Liver (tissue), 3 donors: ENCODE data around the gene MRPL37.

ENCODE experiments used
- CTCF ChIP-seq: fragments of 150-350 bp; IDR thresholded peaks from 2 replicates; pipeline ENCODE4 v1.5.1; 2017; ENCODE audit warnings: improper control_type of control experiment, low read depth, low read length; ENCODE audit not compliant: missing input control
- RAD21 ChIP-seq, 2 donors: IDR thresholded peaks; 2 replicates each; pipeline ENCODE4 v1.6.1; 2016; ENCODE audit warnings: antibody characterized with exemption in 2 of 2, mild to moderate bottlenecking in 2 of 2
- TF ChIP-seq, protein P1 (sequence below): IDR thresholded peaks from 2 replicates; pipeline ENCODE4 v1.6.1; 2016; ENCODE audit warnings: antibody characterized with exemption
- donor health status: healthy.
- donor health status: healthy.

DNA sequence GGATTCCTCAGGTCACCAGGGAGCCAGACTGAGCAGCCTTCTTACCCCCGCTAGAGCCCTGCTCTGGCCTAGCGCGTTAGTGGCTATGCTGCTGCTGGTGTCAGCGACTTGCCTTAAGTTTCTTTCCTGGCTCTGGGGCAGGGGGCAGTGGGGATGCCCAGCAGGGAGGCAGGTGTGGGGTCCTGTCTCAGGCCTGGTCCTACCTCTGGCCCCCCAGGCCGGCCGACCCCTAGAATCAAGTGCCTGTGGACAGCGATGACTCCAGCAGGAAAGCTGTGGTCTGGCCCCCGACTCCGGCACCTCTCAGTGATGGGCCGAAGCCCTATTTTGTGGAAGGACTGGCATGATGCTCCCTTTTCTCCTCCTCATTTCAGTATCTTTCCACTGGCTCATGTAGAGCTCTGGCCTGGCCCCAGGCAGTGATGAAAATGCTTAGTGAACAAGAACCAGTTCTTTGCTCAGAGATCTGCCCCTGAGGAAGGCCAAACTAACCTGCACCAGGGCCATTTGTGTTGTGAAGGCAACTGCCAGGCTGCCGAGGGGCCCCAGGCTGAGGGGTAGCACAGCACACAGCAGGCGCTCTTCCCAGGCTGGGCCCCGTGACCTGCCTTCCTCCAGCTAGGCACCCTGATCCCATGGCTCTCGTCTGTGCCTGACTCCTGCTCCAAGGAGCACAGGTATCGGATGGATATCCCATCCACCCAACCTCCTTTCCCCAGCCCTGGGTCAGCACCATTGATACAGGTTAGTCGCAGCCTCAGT, 23.7 kb downstream of the MRPL37 start:
- TF ChIP-seq CTCF: no peak
- TF ChIP-seq RAD21 (IDR thresholded peaks at IDR 0.05): no peak
- TF ChIP-seq, protein P1, sequence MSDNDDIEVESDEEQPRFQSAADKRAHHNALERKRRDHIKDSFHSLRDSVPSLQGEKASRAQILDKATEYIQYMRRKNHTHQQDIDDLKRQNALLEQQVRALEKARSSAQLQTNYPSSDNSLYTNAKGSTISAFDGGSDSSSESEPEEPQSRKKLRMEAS: no peak
